Effector memory CD4-positive, alpha-beta T cell (primary cell): Measurements from ENCODE around the gene VPS16.

Experiments
- DNase-seq, 3 donors: peaks; one replicate each; pipeline ENCODE4 v3.0.0-alpha.2; 2020
- H3K27ac ChIP-seq: 2 replicates; pipeline ENCODE4 v1.7.0; 2013; ENCODE audit warnings: mild to moderate bottlenecking, low read length, moderate library complexity; ENCODE audit not compliant: insufficient read depth, poor library complexity, severe bottlenecking
- H3K27me3 ChIP-seq: replicated peaks from 2 replicates; pipeline ENCODE4 v1.7.0; 2013; ENCODE audit warnings: mild to moderate bottlenecking, low read length; ENCODE audit not compliant: insufficient read depth, control insufficient read depth, poor library complexity, severe bottlenecking
- H3K36me3 ChIP-seq: 2 replicates; pipeline ENCODE4 v1.7.0; 2013; ENCODE audit warnings: mild to moderate bottlenecking, low read length, moderate library complexity; ENCODE audit not compliant: control insufficient read depth, insufficient read depth
- H3K4me1 ChIP-seq: 2 replicates; pipeline ENCODE4 v1.7.0; 2013; ENCODE audit warnings: low read length, mild to moderate bottlenecking; ENCODE audit not compliant: control insufficient read depth, insufficient read depth, poor library complexity, severe bottlenecking
- H3K4me3 ChIP-seq: 2 replicates; pipeline ENCODE4 v1.7.0; 2013; ENCODE audit warnings: low read length, low read depth, mild to moderate bottlenecking; ENCODE audit not compliant: insufficient read depth, poor library complexity, severe bottlenecking
- H3K9me3 ChIP-seq: 2 replicates; pipeline ENCODE4 v1.7.0; 2013; ENCODE audit warnings: mild to moderate bottlenecking, low read length, moderate library complexity; ENCODE audit not compliant: control insufficient read depth

Gene VPS16

GRCh38 chr20:2846698-2847097 lies 6.2 kb downstream of the VPS16 start:
- Histone ChIP-seq H3K27ac (no peak overlapping the region), H3K4me3 (no peak overlapping the region), H3K27me3 (no peaks in the 10 kb centered on the region), H3K36me3 (peaks cover 8% of the 10 kb centered on the region), H3K9me3 (no peaks in the 10 kb centered on the region), H3K4me1 (no peaks in the 10 kb centered on the region)
- DNase-seq, result no peak

DNA sequence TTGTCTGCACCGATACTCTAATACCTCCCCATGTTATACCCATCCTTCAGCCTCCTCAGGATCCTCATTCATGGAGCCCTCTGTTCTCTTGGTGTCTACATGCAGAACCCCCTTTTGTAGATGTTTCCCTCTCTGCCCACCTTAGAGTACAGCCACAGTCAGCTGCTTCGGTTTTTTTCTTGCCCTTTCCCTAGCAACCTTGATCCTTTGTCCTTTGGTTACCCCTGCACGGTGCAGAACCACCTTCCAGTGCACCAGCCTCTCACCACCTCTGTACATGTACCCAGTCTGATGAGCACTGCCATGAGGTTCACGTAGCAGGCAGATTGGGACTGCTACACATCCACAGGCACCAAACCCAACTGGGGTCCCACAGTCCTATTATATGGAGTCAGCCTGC lies 7.3 kb downstream of the VPS16 start:
- H3K36me3 ChIP-seq, result peaks cover 8% of the 10 kb centered on the region
- no peak overlapping the region for H3K4me3 ChIP-seq
- H3K27me3 ChIP-seq, result no peaks in the 10 kb centered on the region
- H3K4me1 ChIP-seq, result peaks cover 5% of the 10 kb centered on the region
- DNase-seq, result no peak
- no peak overlapping the region for H3K27ac ChIP-seq
- no peaks in the 10 kb centered on the region for H3K9me3 ChIP-seq

DNA sequence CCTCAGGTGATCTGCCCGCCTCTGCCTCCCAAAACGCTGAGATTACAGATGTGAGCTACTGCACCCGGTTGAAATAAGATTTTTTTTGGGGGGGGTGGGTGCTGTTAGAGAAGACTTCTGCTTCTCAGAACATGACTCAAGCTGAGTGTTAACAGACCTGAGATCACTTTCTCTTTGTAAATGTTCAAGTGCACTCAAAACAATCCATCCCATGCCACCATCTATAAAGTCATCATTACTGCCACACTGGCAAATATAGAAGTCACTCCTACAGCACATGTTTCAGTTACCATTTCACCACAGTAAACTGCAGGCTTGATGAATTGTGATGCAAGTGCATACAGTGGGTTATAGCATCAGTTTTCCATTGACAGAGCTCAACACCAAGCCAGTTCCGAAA lies 9.0 kb downstream of the VPS16 start:
- no peaks in the 10 kb centered on the region for H3K9me3 ChIP-seq
- no peaks in the 10 kb centered on the region for H3K27me3 ChIP-seq
- H3K36me3 ChIP-seq, result peaks cover 8% of the 10 kb centered on the region
- H3K27ac ChIP-seq, result no peak overlapping the region
- H3K4me1 ChIP-seq, result peaks cover 5% of the 10 kb centered on the region
- DNase-seq, result no peak
- no peak overlapping the region for H3K4me3 ChIP-seq

GRCh38 chr20:2851086-2851485 lies 10.5 kb downstream of the VPS16 start:
- Histone ChIP-seq H3K4me3 (no peak overlapping the region), H3K9me3 (no peaks in the 10 kb centered on the region), H3K4me1 (peaks cover 5% of the 10 kb centered on the region), H3K36me3 (peaks cover 8% of the 10 kb centered on the region), H3K27ac (no peak overlapping the region), H3K27me3 (no peaks in the 10 kb centered on the region)
- no peak for DNase-seq

GRCh38 chr20:2858591-2858990 lies 18.0 kb downstream of the VPS16 start:
- H3K4me3 ChIP-seq, result no peak overlapping the region
- no peaks in the 10 kb centered on the region for H3K4me1 ChIP-seq
- H3K27me3 ChIP-seq, result no peaks in the 10 kb centered on the region
- peaks cover 22% of the 10 kb centered on the region for H3K36me3 ChIP-seq
- no peak for DNase-seq
- no peaks in the 10 kb centered on the region for H3K9me3 ChIP-seq
- H3K27ac ChIP-seq, result no peak overlapping the region

DNA sequence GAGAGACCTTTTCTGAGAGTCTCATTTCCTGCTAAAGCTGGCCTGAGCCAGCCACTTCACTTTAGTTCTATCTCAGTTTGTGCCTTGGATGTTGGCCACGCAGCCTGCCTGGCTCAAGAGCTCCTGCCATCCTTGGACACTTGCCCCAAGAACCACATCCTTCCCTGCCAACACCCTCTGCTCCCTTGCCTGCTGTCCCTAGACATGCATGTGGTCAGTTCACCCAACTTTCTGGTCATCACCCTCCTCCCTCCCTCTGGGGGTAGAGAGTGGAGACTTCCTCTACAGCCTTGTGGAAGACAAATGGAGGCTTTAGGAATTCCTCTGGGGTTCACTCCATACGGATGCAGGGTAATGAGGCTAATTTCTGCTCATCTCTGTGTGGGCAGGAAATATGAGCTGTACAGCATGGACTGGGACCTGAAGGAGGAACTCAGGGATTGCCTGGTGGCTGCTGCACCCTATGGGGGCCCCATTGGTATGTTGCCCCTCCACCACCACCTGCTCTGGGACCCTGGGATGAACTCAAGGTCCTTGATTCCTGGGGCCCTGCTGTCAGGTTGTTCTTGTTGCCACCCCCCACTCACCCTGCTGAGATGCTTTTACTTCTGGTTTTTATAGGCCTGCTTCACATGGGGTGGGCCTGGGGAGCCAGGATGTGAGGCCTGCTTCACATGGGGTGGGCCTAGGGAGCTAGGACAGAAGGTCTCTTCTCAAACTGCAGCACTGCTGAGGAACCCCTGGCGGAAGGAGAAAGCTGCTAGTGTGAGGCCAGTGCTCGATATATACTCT lies 19.0 kb downstream of the VPS16 start:
- DNase-seq, result no peak
- H3K9me3 ChIP-seq, result no peaks in the 10 kb centered on the region
- H3K4me3 ChIP-seq, result no peak overlapping the region
- H3K36me3 ChIP-seq, result peaks cover 30% of the 10 kb centered on the region
- H3K27me3 ChIP-seq, result no peaks in the 10 kb centered on the region
- no peaks in the 10 kb centered on the region for H3K4me1 ChIP-seq
- no peak overlapping the region for H3K27ac ChIP-seq

DNA sequence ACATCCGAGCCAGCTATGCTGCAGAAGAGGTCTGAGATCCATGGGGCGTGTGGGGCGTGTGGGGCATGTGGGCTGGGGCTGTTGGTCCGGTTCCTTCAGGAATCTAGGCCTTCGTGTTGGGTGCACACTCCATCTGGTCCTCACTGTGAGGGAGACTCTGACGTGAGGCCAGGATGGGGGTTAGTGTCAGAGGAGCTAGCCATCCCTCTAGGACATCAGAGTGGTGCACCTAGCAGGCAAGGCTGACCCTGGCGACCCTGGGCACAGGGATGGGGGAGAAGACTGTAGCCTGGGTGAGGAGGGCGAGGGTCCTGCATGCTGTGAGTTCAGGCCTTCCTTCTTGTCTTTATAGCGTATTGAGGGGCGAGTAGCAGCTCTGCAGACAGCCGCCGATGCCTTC lies 24.1 kb downstream of the VPS16 start:
- Histone ChIP-seq H3K27ac (no peak overlapping the region), H3K9me3 (no peaks in the 10 kb centered on the region), H3K4me3 (no peak overlapping the region), H3K4me1 (peaks cover 5% of the 10 kb centered on the region), H3K27me3 (no peaks in the 10 kb centered on the region), H3K36me3 (peaks cover 43% of the 10 kb centered on the region)
- DNase-seq, result no peak

DNA sequence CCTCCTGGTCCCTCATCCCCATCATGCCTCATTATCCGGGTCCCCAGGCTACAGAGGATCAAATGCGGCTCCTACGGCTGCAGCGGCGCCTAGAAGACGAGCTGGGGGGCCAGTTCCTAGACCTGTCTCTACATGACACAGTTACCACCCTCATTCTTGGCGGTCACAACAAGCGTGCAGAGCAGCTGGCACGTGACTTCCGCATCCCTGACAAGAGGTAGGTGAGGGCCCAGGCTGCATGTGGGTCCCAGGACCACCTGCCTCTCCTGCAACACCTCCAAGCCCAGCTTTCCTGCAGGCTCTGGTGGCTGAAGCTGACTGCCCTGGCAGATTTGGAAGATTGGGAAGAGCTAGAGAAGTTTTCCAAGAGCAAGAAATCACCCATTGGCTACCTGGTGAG lies 24.6 kb downstream of the VPS16 start:
- DNase-seq, result no peak
- Histone ChIP-seq H3K4me1 (peaks cover 5% of the 10 kb centered on the region), H3K27me3 (no peaks in the 10 kb centered on the region), H3K27ac (no peak overlapping the region), H3K36me3 (peaks cover 43% of the 10 kb centered on the region), H3K4me3 (no peak overlapping the region), H3K9me3 (no peaks in the 10 kb centered on the region)

- peaks cover 43% of the 10 kb centered on the region for H3K36me3 ChIP-seq
- no peak for DNase-seq
- no peaks in the 10 kb centered on the region for H3K9me3 ChIP-seq
- H3K4me1 ChIP-seq, result peaks cover 5% of the 10 kb centered on the region
- H3K27me3 ChIP-seq, result no peaks in the 10 kb centered on the region
- no peak overlapping the region for H3K27ac ChIP-seq
- no peak overlapping the region for H3K4me3 ChIP-seq
Measured at GRCh38 chr20:2865630-2866029, 25.1 kb downstream of the VPS16 start.

DNA sequence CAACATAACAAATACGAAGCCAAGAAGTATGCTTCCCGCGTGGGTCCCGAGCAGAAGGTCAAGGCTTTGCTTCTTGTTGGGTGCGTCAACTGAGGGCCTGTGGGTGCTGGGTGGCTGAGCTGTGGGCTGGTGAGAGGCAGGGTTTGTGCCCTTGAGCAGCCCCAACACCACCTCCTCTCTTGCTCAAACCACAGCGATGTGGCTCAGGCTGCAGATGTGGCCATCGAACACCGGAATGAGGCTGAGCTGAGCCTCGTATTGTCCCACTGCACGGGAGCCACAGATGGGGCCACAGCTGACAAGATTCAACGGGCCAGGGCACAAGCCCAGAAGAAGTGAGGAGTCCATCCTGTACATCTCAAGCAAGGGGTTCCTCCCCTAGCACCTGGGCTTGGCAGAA lies 25.7 kb downstream of the VPS16 start:
- no peak overlapping the region for H3K27ac ChIP-seq
- H3K9me3 ChIP-seq, result no peaks in the 10 kb centered on the region
- H3K36me3 ChIP-seq, result peaks cover 37% of the 10 kb centered on the region
- H3K27me3 ChIP-seq, result no peaks in the 10 kb centered on the region
- peaks cover 5% of the 10 kb centered on the region for H3K4me1 ChIP-seq
- H3K4me3 ChIP-seq, result no peak overlapping the region
- DNase-seq, result no peak
